ENCODE measurements around the gene CYGB. TPM values are rescaled to one million over a fixed set of nuclear protein-coding genes. Genes with fewer than 3 reads are reported as not detected.

The CYGB gene
- total and polyA plus RNA-seq, 2 of the 13 experiments (the other 11 are each of a cell fraction or from before 2014, with no cell fraction given), result 18.9 to 27.1 TPM

DNA sequence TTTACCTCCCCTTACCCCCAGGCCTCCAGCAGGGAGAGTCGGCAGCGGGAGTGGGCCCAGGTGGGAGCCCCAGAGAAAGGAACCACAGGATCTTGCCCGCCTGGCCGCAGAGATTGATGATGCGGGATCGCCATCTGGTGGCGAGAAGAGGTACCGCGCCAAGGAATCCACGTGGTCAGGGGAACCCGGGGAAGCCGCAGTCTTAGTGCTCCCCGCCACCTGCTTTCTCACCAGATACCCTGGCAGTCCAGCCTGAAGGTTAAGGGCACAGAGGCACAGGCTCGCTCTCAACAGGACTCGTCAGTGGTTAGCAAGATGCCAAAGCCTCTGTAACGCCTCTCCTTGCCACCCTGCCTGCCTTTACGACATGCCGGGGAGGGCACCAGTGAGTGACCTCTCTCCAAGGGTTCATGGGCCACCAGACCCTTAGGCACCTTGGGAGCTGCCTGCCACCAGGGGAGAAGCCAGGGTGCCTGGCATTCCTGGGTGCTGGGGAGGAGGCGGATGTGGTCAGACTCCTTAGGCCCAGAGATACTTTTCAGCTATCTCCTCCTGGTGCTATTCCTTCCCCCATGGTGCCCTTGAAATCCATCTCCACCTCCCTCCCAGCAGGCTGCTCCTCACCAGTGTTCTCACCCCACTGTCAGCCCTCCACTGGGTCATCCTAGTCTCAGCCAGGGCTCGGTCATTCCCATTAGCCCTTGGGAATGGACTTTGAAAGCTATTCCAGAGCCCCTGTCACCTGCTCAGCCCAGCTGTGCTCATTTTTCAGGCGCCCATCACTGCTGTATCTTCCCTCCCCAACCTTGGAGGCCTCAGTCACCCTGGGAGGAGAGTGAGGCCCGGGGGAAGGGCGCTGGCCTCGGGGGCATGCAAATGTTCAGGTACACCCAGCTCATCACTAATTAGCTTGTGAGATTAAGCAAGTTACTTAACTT, 30.8 kb downstream of the CYGB start (continued):
- TF ChIP-seq ZFX (CRISPR knock-in tag; IDR thresholded peaks at IDR 0.05; ENCODE audit: low read depth) (0 out of 2 replicates have a peak, but pooled peaks have one; percentile 10), CBX5 (CRISPR knock-in tag; IDR thresholded peaks at IDR 0.05; ENCODE audit: borderline replicate concordance) (peak; percentile 76; the same call in 1 of the 2 replicates), SNAPC5 (CRISPR knock-in tag; IDR thresholded peaks at IDR 0.05; ENCODE audit: borderline replicate concordance) (no peak), AKAP8 (CRISPR knock-in tag; IDR thresholded peaks at IDR 0.05) (0 out of 2 replicates have a peak, but pooled peaks have one; percentile 37), TEAD3 (CRISPR knock-in tag; optimal IDR thresholded peaks at IDR 0.05; ENCODE audit: borderline replicate concordance) (peak; percentile 79), ZNF543 (CRISPR knock-in tag; IDR thresholded peaks at IDR 0.05) (no peak), ZNF607 (CRISPR knock-in tag; IDR thresholded peaks at IDR 0.05; ENCODE audit: borderline replicate concordance) (no peak; the same call in 1 of the 2 replicates), ZNF224 (CRISPR knock-in tag; IDR thresholded peaks at IDR 0.05) (no peak), ZNF24 (IDR thresholded peaks at IDR 0.05) (no peak), TFDP1 (CRISPR knock-in tag; IDR thresholded peaks at IDR 0.05; ENCODE audit: borderline replicate concordance) (peak; percentile 70), BHLHE40 (IDR thresholded peaks at IDR 0.05; ENCODE audit: low read length) (0 out of 2 replicates have a peak, but pooled peaks have one; percentile 15), ZNF558 (CRISPR knock-in tag; IDR thresholded peaks at IDR 0.05; ENCODE audit: borderline replicate concordance) (no peak), HMG20B (CRISPR knock-in tag; conservative IDR thresholded peaks at IDR 0.05) (no peak), RBM39 (IDR thresholded peaks at IDR 0.05; ENCODE audit: low read depth, low read length, poor library complexity, severe bottlenecking) (peak; percentile 38), LBX2 (CRISPR knock-in tag; IDR thresholded peaks at IDR 0.05; ENCODE audit: borderline replicate concordance) (no peak), ARNTL (CRISPR knock-in tag; IDR thresholded peaks at IDR 0.05) (no peak; the same call in 1 of the 2 replicates), ATAD3A (CRISPR knock-in tag; IDR thresholded peaks at IDR 0.05) (no peak; the same call in 1 of the 2 replicates), KDM1A (CRISPR knock-in tag; IDR thresholded peaks at IDR 0.05) (no peak), KDM2A (CRISPR knock-in tag; IDR thresholded peaks at IDR 0.05; ENCODE audit: borderline replicate concordance, low read depth) (peak; percentile 80; the same call in 1 of the 2 replicates), ZNF235 (CRISPR knock-in tag; IDR thresholded peaks at IDR 0.05; ENCODE audit: borderline replicate concordance) (no peak), ZKSCAN8 (CRISPR knock-in tag; IDR thresholded peaks at IDR 0.05; ENCODE audit: borderline replicate concordance) (0 out of 2 replicates have a peak, but pooled peaks have one; percentile 47), NBN (conservative IDR thresholded peaks at IDR 0.05) (no peak)
- TF ChIP-seq, protein P1, sequence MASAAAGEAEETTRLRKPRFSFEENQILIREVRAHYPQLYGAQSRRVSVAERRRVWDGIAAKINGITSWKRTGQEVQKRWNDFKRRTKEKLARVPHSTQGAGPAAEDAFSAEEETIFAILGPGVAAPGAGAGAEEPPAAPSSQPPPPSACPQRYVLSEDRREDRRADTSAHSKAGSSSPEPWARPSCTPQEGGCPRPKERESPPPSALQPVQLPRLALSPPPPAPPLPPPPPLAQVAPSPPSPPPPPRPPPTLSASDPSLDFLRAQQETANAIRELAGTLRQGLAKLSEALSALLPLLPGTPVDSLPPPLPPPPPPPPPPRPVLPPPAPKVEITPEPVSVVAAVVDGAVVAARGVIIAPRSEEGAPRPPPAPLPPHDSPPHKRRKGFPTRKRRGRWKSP (CRISPR knock-in tag; IDR thresholded peaks at IDR 0.05), result peak; percentile 60; the same call in 1 of the 2 replicates
